ENCODE measurements around the gene MEGF10.

The MEGF10 gene

DNA sequence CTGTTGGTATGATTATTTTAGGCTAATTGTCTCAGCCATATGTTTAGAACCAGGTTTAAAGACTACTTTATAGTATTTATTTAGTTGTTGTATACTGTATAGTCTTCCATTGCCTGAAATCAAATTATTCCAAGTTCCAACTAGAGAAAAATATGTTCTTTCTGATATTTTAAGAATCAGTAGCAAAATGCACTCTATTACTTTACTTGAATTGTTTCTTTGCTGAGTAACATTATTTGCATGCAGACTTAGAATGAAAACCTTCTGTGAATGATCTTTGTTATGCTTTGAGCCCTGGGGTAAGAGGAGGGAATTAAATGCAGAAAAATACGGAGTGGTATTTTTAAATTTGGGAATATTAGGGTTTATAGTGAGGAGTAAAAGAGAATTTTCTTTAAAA, 47.9 kb downstream of the MEGF10 start:
- no peak overlapping the region for H3K4me3 ChIP-seq (ENCODE audit: low read length)
- no peak for DNase-seq (ENCODE audit: low read depth)
- TF ChIP-seq CTCF (IDR thresholded peaks at IDR 0.05; ENCODE audit: insufficient read depth, low read depth, low read length, missing control alignments), result no peak

GRCh38 chr5:127340606-127341005, 50.0 kb downstream of the MEGF10 start:
- no peak overlapping the region for H3K4me3 ChIP-seq (ENCODE audit: low read length)
- TF ChIP-seq CTCF (IDR thresholded peaks at IDR 0.05; ENCODE audit: insufficient read depth, low read depth, low read length, missing control alignments), result no peak
- DNase-seq (ENCODE audit: low read depth), result no peak

GRCh38 chr5:127342364-127342763, 51.8 kb downstream of the MEGF10 start:
- DNase-seq (ENCODE audit: low read depth), result no peak
- no peak for TF ChIP-seq CTCF (IDR thresholded peaks at IDR 0.05; ENCODE audit: insufficient read depth, low read depth, low read length, missing control alignments)
- H3K4me3 ChIP-seq (ENCODE audit: low read length), result no peak overlapping the region

DNA sequence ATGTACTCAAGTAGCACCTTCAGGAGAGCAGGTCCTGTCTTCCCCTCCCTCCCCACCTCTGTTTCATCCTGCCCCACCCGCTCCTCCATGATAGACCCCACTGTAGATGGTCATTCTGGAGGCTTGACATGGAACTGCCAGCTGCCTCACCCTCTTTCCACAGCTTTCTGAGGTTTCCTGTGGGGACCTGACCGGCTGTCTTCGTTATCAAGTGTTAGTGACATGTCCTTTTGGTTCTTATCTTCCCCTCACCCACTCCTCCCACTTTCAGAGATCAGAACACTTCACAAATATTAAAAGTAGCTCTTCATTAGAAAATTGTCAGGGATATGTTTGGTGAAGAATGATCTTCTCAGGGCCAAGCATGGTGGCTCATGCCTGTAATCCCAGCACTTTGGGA, 52.7 kb downstream of the MEGF10 start:
- no peak for TF ChIP-seq CTCF (IDR thresholded peaks at IDR 0.05; ENCODE audit: insufficient read depth, low read depth, low read length, missing control alignments)
- DNase-seq (ENCODE audit: low read depth), result no peak
- H3K4me3 ChIP-seq (ENCODE audit: low read length), result no peak overlapping the region

DNA sequence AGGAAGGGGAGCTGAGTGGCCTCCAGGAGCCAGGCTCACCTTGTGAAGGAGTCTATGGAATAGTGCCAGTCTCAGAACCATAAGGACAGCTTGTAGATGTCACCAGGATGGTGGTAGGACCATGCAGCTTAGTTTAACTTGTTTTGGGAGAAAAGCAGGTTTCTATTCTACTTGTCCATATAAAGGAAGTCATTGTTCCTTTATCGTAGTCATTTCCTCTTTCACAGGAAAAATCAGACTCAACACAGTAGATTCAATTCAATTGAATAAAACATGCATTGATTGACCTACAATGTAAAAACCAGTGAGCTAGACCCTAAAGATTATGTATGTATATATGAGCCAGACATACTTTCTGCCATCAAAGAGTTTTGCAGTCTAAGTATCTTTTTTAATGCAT, 53.3 kb downstream of the MEGF10 start:
- DNase-seq (ENCODE audit: low read depth), result no peak
- TF ChIP-seq CTCF (IDR thresholded peaks at IDR 0.05; ENCODE audit: insufficient read depth, low read depth, low read length, missing control alignments), result no peak
- no peak overlapping the region for H3K4me3 ChIP-seq (ENCODE audit: low read length)

DNA sequence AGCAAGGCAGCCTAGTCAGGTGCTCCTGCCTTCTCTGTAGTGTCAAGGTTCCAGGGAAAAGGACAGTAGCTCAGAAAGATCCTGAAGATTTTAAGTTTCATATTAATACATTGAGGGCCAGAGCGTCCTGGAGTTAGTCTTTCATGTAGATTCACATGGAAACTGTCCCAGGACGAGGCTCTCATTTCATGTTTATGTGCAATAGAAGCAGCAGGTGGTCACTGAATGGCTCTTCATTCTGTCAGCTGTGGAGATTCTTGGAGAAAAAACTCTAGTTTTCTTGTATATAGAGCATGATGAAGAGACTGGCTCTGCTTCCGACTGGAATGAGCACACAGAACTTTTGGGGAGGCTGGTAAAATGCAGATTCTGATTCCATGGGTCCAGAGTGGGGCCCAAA, 54.3 kb downstream of the MEGF10 start:
- no peak for TF ChIP-seq CTCF (IDR thresholded peaks at IDR 0.05; ENCODE audit: insufficient read depth, low read depth, low read length, missing control alignments)
- DNase-seq (ENCODE audit: low read depth), result no peak

GRCh38 chr5:127351418-127351817, 60.8 kb downstream of the MEGF10 start:
- no peak overlapping the region for H3K4me3 ChIP-seq (ENCODE audit: low read length)
- no peak for TF ChIP-seq CTCF (IDR thresholded peaks at IDR 0.05; ENCODE audit: insufficient read depth, low read depth, low read length, missing control alignments)
- no peak for DNase-seq (ENCODE audit: low read depth)

More for the DNA sequence above, 54.3 kb downstream of the MEGF10 start:
- H3K4me3 ChIP-seq (ENCODE audit: low read length), result no peak overlapping the region

All from epithelial cell of esophagus (primary cell).